ENCODE measurements around the gene SOX5. TPM values are rescaled to one million over a fixed set of nuclear protein-coding genes. Genes with fewer than 3 reads are reported as not detected.
"Not testable (repeated sequence)": the region's sequence is repeated elsewhere in the genome, so short reads cannot be mapped to it uniquely, and the experiment has no call there.

The SOX5 gene
- total RNA-seq, 2 donors from 2014 or later, result 3.9 to 5.1 TPM

- no peak for DNase-seq
These were observed 93.7 kb downstream of the SOX5 start for GRCh38 chr12:23855813-23856212.

GRCh38 chr12:23854598-23854997 lies 94.9 kb downstream of the SOX5 start:
- DNase-seq, result no peak
- no peak for ATAC-seq
- intact Hi-C loops (cut with DNase I, micrococcal nuclease), result no loop called here

More at GRCh38 chr12:23855813-23856212, 93.7 kb downstream of the SOX5 start:
- ATAC-seq, result no peak
- intact Hi-C loops (cut with DNase I, micrococcal nuclease), result no loop called here

- intact Hi-C loops (cut with DNase I, micrococcal nuclease), result no loop called here
- DNase-seq, result no peak
- no peak for ATAC-seq
These were observed 95.8 kb downstream of the SOX5 start for GRCh38 chr12:23853640-23854039.

GRCh38 chr12:23851602-23852001 lies 97.9 kb downstream of the SOX5 start:
- ATAC-seq, result no peak
- no peak for DNase-seq
- intact Hi-C loops (cut with DNase I, micrococcal nuclease), result no loop called here

- no peak for DNase-seq
- ATAC-seq, result no peak
- intact Hi-C loops (cut with DNase I, micrococcal nuclease), result no loop called here
These were observed 101.6 kb downstream of the SOX5 start for GRCh38 chr12:23847857-23848256.

- intact Hi-C loops (cut with DNase I, micrococcal nuclease), result no loop called here
- DNase-seq (no peak), ATAC-seq (no peak)
These were observed 105.5 kb downstream of the SOX5 start for GRCh38 chr12:23843958-23844357.

- DNase-seq (no peak), ATAC-seq (no peak)
- intact Hi-C loops (cut with DNase I, micrococcal nuclease), result no loop called here
These were observed 115.4 kb downstream of the SOX5 start for GRCh38 chr12:23834076-23834475.

- DNase-seq (no peak), ATAC-seq (no peak)
- intact Hi-C loops (cut with DNase I, micrococcal nuclease), result no loop called here
These were observed 117.7 kb downstream of the SOX5 start for GRCh38 chr12:23831739-23832138.

- no peak for DNase-seq
- intact Hi-C loops (cut with DNase I, micrococcal nuclease), result no loop called here
- ATAC-seq, result no peak
These were observed 119.3 kb downstream of the SOX5 start for GRCh38 chr12:23830210-23830609.

- DNase-seq (no peak), ATAC-seq (no peak)
- intact Hi-C loops (cut with DNase I, micrococcal nuclease), result no loop called here
These were observed 122.1 kb downstream of the SOX5 start for GRCh38 chr12:23827353-23827752.

GRCh38 chr12:23825124-23825523 lies 124.3 kb downstream of the SOX5 start:
- DNase-seq; ATAC-seq; intact Hi-C loops (cut with DNase I, micrococcal nuclease): not testable (repeated sequence)

GRCh38 chr12:23824358-23824757 lies 125.1 kb downstream of the SOX5 start:
- intact Hi-C loops (cut with DNase I, micrococcal nuclease), result no loop called here
- DNase-seq, result no peak
- ATAC-seq, result no peak

- DNase-seq; intact Hi-C loops (cut with DNase I, micrococcal nuclease); ATAC-seq: not testable (repeated sequence)
These were observed 126.6 kb downstream of the SOX5 start for GRCh38 chr12:23822883-23823282.

GRCh38 chr12:23817345-23817744 lies 132.1 kb downstream of the SOX5 start:
- DNase-seq, result no peak
- intact Hi-C loops (cut with DNase I, micrococcal nuclease), result no loop called here
- no peak for ATAC-seq

- intact Hi-C loops (cut with DNase I, micrococcal nuclease), result no loop called here
- DNase-seq (no peak), ATAC-seq (no peak)
These were observed 133.0 kb downstream of the SOX5 start for GRCh38 chr12:23816394-23816851.

GRCh38 chr12:23815810-23816209 lies 133.7 kb downstream of the SOX5 start:
- intact Hi-C loops (cut with DNase I, micrococcal nuclease), result no loop called here
- ATAC-seq (no peak), DNase-seq (no peak)

- ATAC-seq (no peak), DNase-seq (no peak)
- intact Hi-C loops (cut with DNase I, micrococcal nuclease), result no loop called here
These were observed 136.3 kb downstream of the SOX5 start for GRCh38 chr12:23813206-23813605.

- DNase-seq, result no peak
- intact Hi-C loops (cut with DNase I, micrococcal nuclease), result no loop called here
- ATAC-seq, result no peak
These were observed 139.1 kb downstream of the SOX5 start for GRCh38 chr12:23810329-23810902.

GRCh38 chr12:23803540-23803939 lies 145.9 kb downstream of the SOX5 start:
- intact Hi-C loops (cut with DNase I, micrococcal nuclease), result no loop called here
- ATAC-seq, result no peak

GRCh38 chr12:23795494-23795893 lies 154.0 kb downstream of the SOX5 start:
- intact Hi-C loops (cut with DNase I, micrococcal nuclease), result no loop called here
- no peak for DNase-seq
- ATAC-seq, result no peak

More at GRCh38 chr12:23803540-23803939, 145.9 kb downstream of the SOX5 start:
- DNase-seq, result no peak

- DNase-seq (no peak), ATAC-seq (no peak)
- intact Hi-C loops (cut with DNase I, micrococcal nuclease), result no loop called here
These were observed 168.4 kb downstream of the SOX5 start for GRCh38 chr12:23781118-23781517.

Measured in left colon (tissue), 2 donors.